Activated CD4-positive, alpha-beta T cell treated with anti-CD3 and anti-CD28 coated beads, Interleukin-2, amount 10 ng/mL, durations not matched to agents 7 days and 5 days (primary cell): Measurements from ENCODE around the gene DYNC1I1. TPM values are rescaled to one million over a fixed set of nuclear protein-coding genes. Genes with fewer than 3 reads are reported as not detected.

Source experiments
- CTCF ChIA-PET: fragments of 350-600 bp; sonication (Branson Sonifier 250); formaldehyde crosslinking; loops from one replicate; lab custom pipeline; 2021; ENCODE audit warnings: antibody characterized with exemption; lab: Charles Lee
- POLR2A ChIA-PET: fragments of 350-600 bp; sonication (Branson Sonifier 250); formaldehyde crosslinking; loops from one replicate; lab custom pipeline; 2021; ENCODE audit warnings: antibody characterized with exemption; lab: Charles Lee
- DNase-seq: peaks from one replicate; pipeline ENCODE4 v3.0.0-alpha.2; 2020
- H3K27ac Mint-ChIP-seq: one replicate; pipeline ENCODE4 v1.8.0; 2021; ENCODE audit warnings: mild to moderate bottlenecking, moderate library complexity, mixed read lengths
- H3K27me3 Mint-ChIP-seq: one replicate; pipeline ENCODE4 v1.8.0; 2021; ENCODE audit warnings: mixed read lengths
- H3K36me3 Mint-ChIP-seq: one replicate; pipeline ENCODE4 v1.8.0; 2021; ENCODE audit warnings: low read depth, mixed read lengths
- H3K4me1 Mint-ChIP-seq: one replicate; pipeline ENCODE4 v1.8.0; 2021; ENCODE audit warnings: mixed read lengths
- H3K4me3 Mint-ChIP-seq: one replicate; pipeline ENCODE4 v1.8.0; 2021; ENCODE audit warnings: mild to moderate bottlenecking, moderate library complexity, mixed read lengths
- H3K9me3 Mint-ChIP-seq: one replicate; pipeline ENCODE4 v1.8.0; 2021; ENCODE audit warnings: mixed read lengths
- total RNA-seq, 2 experiments: library from RNA; stranded (reverse); gene quantifications; one replicate each; pipeline ENCODE4 v1.2.3, GENCODE V29; 2021

Gene DYNC1I1
- total RNA-seq, 2 experiments from 2014 or later, result not detected

- H3K36me3 Mint-ChIP-seq, result no peaks in the 10 kb centered on the region
- peaks cover 44% of the 10 kb centered on the region for H3K27me3 Mint-ChIP-seq
Measured at GRCh38 chr7:96074871-96075270, 302.5 kb downstream of the DYNC1I1 start.

GRCh38 chr7:96075510-96076349 lies 303.4 kb downstream of the DYNC1I1 start:
- H3K4me3 Mint-ChIP-seq, result peak overlapping the region; percentile 70
- H3K9me3 Mint-ChIP-seq, result no peaks in the 10 kb centered on the region
- DNase-seq, result peak; percentile 58
- H3K36me3 Mint-ChIP-seq, result no peaks in the 10 kb centered on the region
- H3K27ac Mint-ChIP-seq, result no peak overlapping the region
- H3K4me1 Mint-ChIP-seq, result peaks cover 11% of the 10 kb centered on the region
- ChIA-PET POLR2A (no interaction called here), CTCF (no interaction called here)
- peaks cover 42% of the 10 kb centered on the region for H3K27me3 Mint-ChIP-seq

More at GRCh38 chr7:96074871-96075270, 302.5 kb downstream of the DYNC1I1 start:
- Mint-ChIP-seq H3K4me1 (peaks cover 11% of the 10 kb centered on the region), H3K4me3 (no peak overlapping the region), H3K9me3 (no peaks in the 10 kb centered on the region), H3K27ac (no peak overlapping the region)
- DNase-seq, result no peak
- ChIA-PET POLR2A (no interaction called here), CTCF (no interaction called here)

- Mint-ChIP-seq H3K27ac (no peak overlapping the region), H3K9me3 (no peaks in the 10 kb centered on the region), H3K36me3 (no peaks in the 10 kb centered on the region), H3K4me1 (peaks cover 11% of the 10 kb centered on the region), H3K27me3 (peaks cover 40% of the 10 kb centered on the region), H3K4me3 (no peak overlapping the region)
- ChIA-PET CTCF (no interaction called here), POLR2A (no interaction called here)
- no peak for DNase-seq
Measured at GRCh38 chr7:96076350-96076707, 304.0 kb downstream of the DYNC1I1 start.

- Mint-ChIP-seq H3K27me3 (peaks cover 35% of the 10 kb centered on the region), H3K4me1 (peaks cover 11% of the 10 kb centered on the region), H3K9me3 (no peaks in the 10 kb centered on the region), H3K4me3 (no peak overlapping the region), H3K36me3 (no peaks in the 10 kb centered on the region), H3K27ac (no peak overlapping the region)
- POLR2A ChIA-PET, result no interaction called here
- no peak for DNase-seq
- CTCF ChIA-PET, result interaction anchor here (1.3 kb wide), 1 partner anchor 948 kb away, joined by 3 read pairs; no protein-coding TSS in a partner anchor
Measured at GRCh38 chr7:96080027-96080426, 307.7 kb downstream of the DYNC1I1 start.

- no peak overlapping the region for H3K4me3 Mint-ChIP-seq
- H3K27ac Mint-ChIP-seq, result no peak overlapping the region
- H3K4me1 Mint-ChIP-seq, result no peaks in the 10 kb centered on the region
- peaks cover 8% of the 10 kb centered on the region for H3K27me3 Mint-ChIP-seq
- H3K9me3 Mint-ChIP-seq, result no peaks in the 10 kb centered on the region
- POLR2A ChIA-PET, result no interaction called here
- no peak for DNase-seq
- CTCF ChIA-PET, result interaction anchor here (0.7 kb wide), 1 partner anchor 39 kb away, joined by 3 read pairs; no protein-coding TSS in a partner anchor
- H3K36me3 Mint-ChIP-seq, result no peaks in the 10 kb centered on the region
Measured at GRCh38 chr7:96084881-96085553, 312.7 kb downstream of the DYNC1I1 start.

GRCh38 chr7:96085953-96086352 lies 313.6 kb downstream of the DYNC1I1 start:
- ChIA-PET POLR2A (no interaction called here), CTCF (no interaction called here)
- H3K4me3 Mint-ChIP-seq, result no peak overlapping the region
- DNase-seq, result no peak
- H3K9me3 Mint-ChIP-seq, result no peaks in the 10 kb centered on the region
- no peaks in the 10 kb centered on the region for H3K36me3 Mint-ChIP-seq
- no peaks in the 10 kb centered on the region for H3K4me1 Mint-ChIP-seq
- H3K27me3 Mint-ChIP-seq, result peaks cover 11% of the 10 kb centered on the region
- H3K27ac Mint-ChIP-seq, result no peak overlapping the region

GRCh38 chr7:96088579-96088978 lies 316.2 kb downstream of the DYNC1I1 start:
- DNase-seq, result no peak
- Mint-ChIP-seq H3K27me3 (peaks cover 24% of the 10 kb centered on the region), H3K9me3 (no peaks in the 10 kb centered on the region), H3K4me3 (no peak overlapping the region), H3K4me1 (no peaks in the 10 kb centered on the region), H3K36me3 (no peaks in the 10 kb centered on the region), H3K27ac (no peak overlapping the region)
- ChIA-PET CTCF (interaction anchor here (1.2 kb wide), 1 partner anchor 24 kb away, joined by 4 read pairs; no protein-coding TSS in a partner anchor), POLR2A (no interaction called here)

GRCh38 chr7:96089511-96089910 lies 317.2 kb downstream of the DYNC1I1 start:
- peaks cover 24% of the 10 kb centered on the region for H3K27me3 Mint-ChIP-seq
- H3K9me3 Mint-ChIP-seq, result no peaks in the 10 kb centered on the region
- no peak for DNase-seq
- no peak overlapping the region for H3K4me3 Mint-ChIP-seq
- no peaks in the 10 kb centered on the region for H3K36me3 Mint-ChIP-seq
- no peak overlapping the region for H3K27ac Mint-ChIP-seq
- CTCF ChIA-PET, result interaction anchor here (1.2 kb wide), 1 partner anchor 23 kb away, joined by 4 read pairs; no protein-coding TSS in a partner anchor
- POLR2A ChIA-PET, result no interaction called here
- no peaks in the 10 kb centered on the region for H3K4me1 Mint-ChIP-seq

- POLR2A ChIA-PET, result no interaction called here
- DNase-seq, result no peak
- Mint-ChIP-seq H3K4me3 (no peak overlapping the region), H3K27ac (no peak overlapping the region), H3K27me3 (peaks cover 27% of the 10 kb centered on the region), H3K36me3 (no peaks in the 10 kb centered on the region), H3K4me1 (no peaks in the 10 kb centered on the region), H3K9me3 (no peaks in the 10 kb centered on the region)
- CTCF ChIA-PET, result no interaction called here
Measured at GRCh38 chr7:96090756-96091155, 318.4 kb downstream of the DYNC1I1 start.

- Mint-ChIP-seq H3K27ac (no peak overlapping the region), H3K36me3 (no peaks in the 10 kb centered on the region), H3K27me3 (peaks cover 29% of the 10 kb centered on the region), H3K4me1 (no peaks in the 10 kb centered on the region), H3K4me3 (no peak overlapping the region), H3K9me3 (no peaks in the 10 kb centered on the region)
- POLR2A ChIA-PET, result no interaction called here
- no peak for DNase-seq
- CTCF ChIA-PET, result no interaction called here
Measured at GRCh38 chr7:96093435-96093834, 321.1 kb downstream of the DYNC1I1 start.

- DNase-seq, result no peak
- Mint-ChIP-seq H3K4me3 (no peak overlapping the region), H3K36me3 (no peaks in the 10 kb centered on the region), H3K9me3 (peaks cover 2% of the 10 kb centered on the region), H3K27me3 (peaks cover 16% of the 10 kb centered on the region), H3K4me1 (no peaks in the 10 kb centered on the region), H3K27ac (no peak overlapping the region)
- ChIA-PET POLR2A (no interaction called here), CTCF (no interaction called here)
Measured at GRCh38 chr7:96097835-96098234, 325.5 kb downstream of the DYNC1I1 start.

GRCh38 chr7:96100737-96101136 lies 328.4 kb downstream of the DYNC1I1 start:
- H3K27me3 Mint-ChIP-seq, result peaks cover 8% of the 10 kb centered on the region
- H3K4me3 Mint-ChIP-seq, result no peak overlapping the region
- CTCF ChIA-PET, result no interaction called here
- DNase-seq, result no peak
- no peaks in the 10 kb centered on the region for H3K36me3 Mint-ChIP-seq
- H3K4me1 Mint-ChIP-seq, result no peaks in the 10 kb centered on the region
- no peak overlapping the region for H3K27ac Mint-ChIP-seq
- peaks cover 2% of the 10 kb centered on the region for H3K9me3 Mint-ChIP-seq
- POLR2A ChIA-PET, result no interaction called here

- DNase-seq, result no peak
- CTCF ChIA-PET, result no interaction called here
- H3K36me3 Mint-ChIP-seq, result no peaks in the 10 kb centered on the region
- peaks cover 2% of the 10 kb centered on the region for H3K9me3 Mint-ChIP-seq
- H3K27me3 Mint-ChIP-seq, result peaks cover 3% of the 10 kb centered on the region
- no peak overlapping the region for H3K27ac Mint-ChIP-seq
- H3K4me3 Mint-ChIP-seq, result no peak overlapping the region
- no peaks in the 10 kb centered on the region for H3K4me1 Mint-ChIP-seq
- POLR2A ChIA-PET, result no interaction called here
Measured at GRCh38 chr7:96102096-96102811, 329.9 kb downstream of the DYNC1I1 start.
